ENCODE results near the gene TPH2. TPM values are rescaled to one million over a fixed set of nuclear protein-coding genes. Genes with fewer than 3 reads are reported as not detected.

The TPH2 gene
- not detected for total RNA-seq

- H3K36me3 ChIP-seq = no peaks in the 10 kb centered on the region
- TF ChIP-seq POLR2AphosphoS5 (IDR thresholded peaks at IDR 0.05) = no peak
- TF ChIP-seq CTCF (IDR thresholded peaks at IDR 0.05) = peak in 1 of 2 donors; percentile 37
- no peak for TF ChIP-seq POLR2A (IDR thresholded peaks at IDR 0.05)
- no peak for TF ChIP-seq EP300 (IDR thresholded peaks at IDR 0.05)
- H3K27me3 ChIP-seq = peaks cover 29% of the 10 kb centered on the region
- no peaks in the 10 kb centered on the region for H3K9me3 ChIP-seq
- peaks cover 2% of the 10 kb centered on the region for H3K4me1 ChIP-seq
- no peak within 1 kb of the TSS for H3K4me3 ChIP-seq
- WGBS = 19% methylated on average over 16 of the region's 16 CpGs
- no peak for DNase-seq (ENCODE audit: low spot score in 2 of 2)
- H3K27ac ChIP-seq = no peak within 1 kb of the TSS
Observed at GRCh38 chr12:71938728-71939385, at the start of gene TPH2. TSS of gene TPH2 (plus strand) at chr12:71938845. CDS start at chr12:71938987, 142 bp downstream.

- WGBS = 95% methylated on average over 3 of the region's 3 CpGs
- Histone ChIP-seq H3K36me3 (peaks cover 36% of the 10 kb centered on the region), H3K4me3 (no peak overlapping the region), H3K9me3 (no peaks in the 10 kb centered on the region), H3K27ac (no peak overlapping the region), H3K4me1 (no peaks in the 10 kb centered on the region), H3K27me3 (no peaks in the 10 kb centered on the region)
- DNase-seq (ENCODE audit: low spot score in 2 of 2) = no peak
- no peak for TF ChIP-seq CTCF (IDR thresholded peaks at IDR 0.05)
- no peak for TF ChIP-seq POLR2AphosphoS5 (IDR thresholded peaks at IDR 0.05)
- TF ChIP-seq POLR2A (IDR thresholded peaks at IDR 0.05) = no peak
- no peak for TF ChIP-seq EP300 (IDR thresholded peaks at IDR 0.05)
Observed at GRCh38 chr12:71890475-71890874, 48.2 kb upstream of the TPH2 start.

- DNase-seq (ENCODE audit: low spot score in 2 of 2) = no peak
- Histone ChIP-seq H3K36me3 (peaks cover 45% of the 10 kb centered on the region), H3K9me3 (no peaks in the 10 kb centered on the region), H3K27ac (no peak overlapping the region), H3K4me3 (no peak overlapping the region), H3K4me1 (no peaks in the 10 kb centered on the region), H3K27me3 (no peaks in the 10 kb centered on the region)
- 70% methylated on average over 1 of the region's 1 CpG for WGBS
- TF ChIP-seq CTCF (IDR thresholded peaks at IDR 0.05) (no peak), POLR2A (IDR thresholded peaks at IDR 0.05) (no peak), EP300 (IDR thresholded peaks at IDR 0.05) (no peak), POLR2AphosphoS5 (IDR thresholded peaks at IDR 0.05) (no peak)
Observed at GRCh38 chr12:71892059-71892458, 46.6 kb upstream of the TPH2 start.

GRCh38 chr12:71896205-71896882 lies 42.3 kb upstream of the TPH2 start:
- Histone ChIP-seq H3K27ac (no peak overlapping the region), H3K4me1 (no peaks in the 10 kb centered on the region), H3K36me3 (peaks cover 63% of the 10 kb centered on the region), H3K27me3 (no peaks in the 10 kb centered on the region), H3K4me3 (no peak overlapping the region), H3K9me3 (no peaks in the 10 kb centered on the region)
- 91% methylated on average over 3 of the region's 3 CpGs for WGBS
- TF ChIP-seq EP300 (IDR thresholded peaks at IDR 0.05) (no peak), POLR2AphosphoS5 (IDR thresholded peaks at IDR 0.05) (no peak), POLR2A (IDR thresholded peaks at IDR 0.05) (no peak), CTCF (IDR thresholded peaks at IDR 0.05) (no peak)
- DNase-seq (ENCODE audit: low spot score in 2 of 2) = no peak

- Histone ChIP-seq H3K36me3 (peaks cover 80% of the 10 kb centered on the region), H3K9me3 (no peaks in the 10 kb centered on the region), H3K27me3 (no peaks in the 10 kb centered on the region), H3K27ac (no peak overlapping the region), H3K4me1 (no peaks in the 10 kb centered on the region), H3K4me3 (no peak overlapping the region)
- TF ChIP-seq POLR2A (IDR thresholded peaks at IDR 0.05) (no peak), POLR2AphosphoS5 (IDR thresholded peaks at IDR 0.05) (no peak), CTCF (IDR thresholded peaks at IDR 0.05) (no peak), EP300 (IDR thresholded peaks at IDR 0.05) (no peak)
- DNase-seq (ENCODE audit: low spot score in 2 of 2) = no peak
- 97% methylated on average over 2 of the region's 2 CpGs for WGBS
Observed at GRCh38 chr12:71900091-71900490, 38.6 kb upstream of the TPH2 start.
